ENCODE measurements around the gene FIS1.

DNA sequence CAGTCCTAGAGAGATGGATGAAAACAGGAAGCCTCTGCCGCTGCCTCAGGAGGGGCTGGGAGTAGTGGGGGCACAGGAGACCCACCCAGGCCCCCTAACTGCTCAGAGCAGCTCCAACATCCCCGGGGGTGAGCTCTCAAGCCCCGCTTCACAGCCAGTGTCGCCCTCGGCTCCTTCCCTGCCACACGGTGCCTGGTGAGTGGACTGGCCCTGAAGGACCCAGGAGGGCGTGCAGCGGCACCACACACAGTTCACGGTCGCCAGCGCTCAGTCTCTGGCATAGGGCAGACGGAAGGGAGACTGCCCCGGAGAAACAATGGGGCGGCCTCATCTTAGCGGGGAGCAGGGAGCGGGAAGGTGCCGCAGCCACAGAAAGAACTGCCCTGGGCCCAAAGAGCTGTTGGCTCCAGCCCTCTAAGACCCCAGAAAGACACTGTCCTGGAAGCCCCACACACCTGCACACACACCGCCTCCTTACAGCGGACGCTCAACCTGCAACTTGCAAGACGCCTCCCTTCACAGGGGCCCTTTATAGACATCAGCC, 8.5 kb downstream of the FIS1 start:
- TF ChIP-seq CTCF (IDR thresholded peaks at IDR 0.05) = no peak
- TF ChIP-seq EP300 (IDR thresholded peaks at IDR 0.05) = no peak
- no peak for TF ChIP-seq POLR2A (IDR thresholded peaks at IDR 0.05)

Measured in tibial nerve (tissue), 4 donors.